Measurements from ENCODE around the gene PPP1R15A. TPM values are rescaled to one million over a fixed set of nuclear protein-coding genes. Genes with fewer than 3 reads are reported as not detected.
"Not testable (repeated sequence)": the region's sequence is repeated elsewhere in the genome, so short reads cannot be mapped to it uniquely, and the experiment has no call there.

PPP1R15A gene
- total and polyA plus RNA-seq, 4 experiments from 2014 or later, result 67.0 to 83.3 (median 74.7) TPM

- Mint-ChIP-seq H3K4me3 (peak overlapping the region; percentile 95 to 100 (median 99)), H3K27ac (peak overlapping the region; percentile 99 to 100 (median 100)), H3K27me3 (peaks cover 0 to 4% of the 10 kb centered on the region in 2 donors), H3K9me3 (peaks cover 0 to 11% (median 0%) of the 10 kb centered on the region in 8 donors), H3K36me3 (peaks cover 34 to 58% of the 10 kb centered on the region in 2 donors), H3K4me1 (peaks cover 28 to 59% (median 38%) of the 10 kb centered on the region in 4 donors)
- peak in 4 of 5 donors; percentile 35 to 47 (median 40) for DNase-seq
- H3K27me3 ChIP-seq (ENCODE audit: insufficient read depth, low read length), result no peaks in the 10 kb centered on the region
- CTCF ChIA-PET (ENCODE audit: partially characterized antibody), result interaction anchor here (0.6 to 2.8 kb wide), 6 partner anchors 32 to 120 kb away, joined by 3 to 18 read pairs (median 5); partner anchors contain the start of genes GYS1 and RUVBL2
- POLR2A ChIA-PET (ENCODE audit: partially characterized antibody), result interaction anchor here (1.1 to 6.6 kb wide), 20 partner anchors 8 to 996 kb away, joined by 3 to 134 read pairs (median 6); partner anchors contain the start of genes BAX, DHDH, FTL and GYS1
- H3K36me3 ChIP-seq (ENCODE audit: insufficient read depth, low read length), result peaks cover 8% of the 10 kb centered on the region
- peak overlapping the region; percentile 52 to 99 for H3K4me3 ChIP-seq (ENCODE audit: low read length in 2 of 2)
- H3K27ac ChIP-seq (ENCODE audit: low read depth, low read length), result peak overlapping the region; percentile 100
- no peaks in the 10 kb centered on the region for H3K9me3 ChIP-seq (ENCODE audit: control insufficient read depth in 1 of 2, low read length in 2 of 2)
- intact Hi-C loops (cut with micrococcal nuclease), result loop anchor here (2.0 kb wide), 2 partner anchors 59 to 803 kb away; partner anchors contain the start of genes DHDH and PRMT1
- peaks cover 36% of the 10 kb centered on the region for H3K4me1 ChIP-seq (ENCODE audit: insufficient read depth, low read length)
Observed at GRCh38 chr19:48873476-48874302, 1.5 kb downstream of the PPP1R15A start.

GRCh38 chr19:48874303-48875135 is 2.3 kb downstream of the PPP1R15A start:
- Histone ChIP-seq H3K27me3 (ENCODE audit: insufficient read depth, low read length) (no peaks in the 10 kb centered on the region), H3K27ac (ENCODE audit: low read depth, low read length) (peak overlapping the region; percentile 100), H3K4me1 (ENCODE audit: insufficient read depth, low read length) (peaks cover 38% of the 10 kb centered on the region), H3K9me3 (ENCODE audit: control insufficient read depth in 1 of 2, low read length in 2 of 2) (no peaks in the 10 kb centered on the region), H3K4me3 (ENCODE audit: low read length in 2 of 2) (peak overlapping the region in 1 of 2 donors; percentile 39), H3K36me3 (ENCODE audit: insufficient read depth, low read length) (peaks cover 8% of the 10 kb centered on the region)
- Mint-ChIP-seq H3K36me3 (peaks cover 34 to 60% of the 10 kb centered on the region in 2 donors), H3K9me3 (peaks cover 0 to 12% (median 0%) of the 10 kb centered on the region in 8 donors), H3K27ac (peak overlapping the region; percentile 99 to 100 (median 100)), H3K4me1 (peaks cover 29 to 61% (median 39%) of the 10 kb centered on the region in 4 donors), H3K4me3 (peak overlapping the region; percentile 95 to 100 (median 99)), H3K27me3 (peaks cover 0 to 4% of the 10 kb centered on the region in 2 donors)
- CTCF ChIA-PET (ENCODE audit: partially characterized antibody), result interaction anchor here (0.6 to 2.8 kb wide), 6 partner anchors 26 to 119 kb away, joined by 3 to 18 read pairs (median 5); partner anchors contain the start of genes GYS1, NUCB1 and RUVBL2
- POLR2A ChIA-PET (ENCODE audit: partially characterized antibody), result interaction anchor here (0.5 to 6.6 kb wide), 24 partner anchors 7 to 995 kb away, joined by 3 to 134 read pairs (median 7); partner anchors contain the start of genes BAX, DHDH, FTL and GYS1
- peak in 3 of 5 donors; percentile 33 to 51 (median 48) for DNase-seq
- intact Hi-C loops (cut with micrococcal nuclease), result loop anchor here (1.0 to 2.0 kb wide), 3 partner anchors 26 to 91 kb away; partner anchors contain the start of genes DHDH, FTL and NUCB1

GRCh38 chr19:48876043-48876981 is 4.1 kb downstream of the PPP1R15A start:
- peak overlapping the region; percentile 23 to 99 (median 55) for H3K4me3 Mint-ChIP-seq
- H3K27me3 ChIP-seq (ENCODE audit: insufficient read depth, low read length); intact Hi-C loops (cut with micrococcal nuclease); H3K36me3 ChIP-seq (ENCODE audit: insufficient read depth, low read length); H3K9me3 ChIP-seq (ENCODE audit: control insufficient read depth in 1 of 2, low read length in 2 of 2); H3K27me3 Mint-ChIP-seq; H3K4me3 ChIP-seq (ENCODE audit: low read length in 2 of 2): not testable (repeated sequence)
- peak overlapping the region; percentile 90 to 100 (median 100) for H3K27ac Mint-ChIP-seq
- ChIA-PET CTCF (ENCODE audit: partially characterized antibody) (interaction anchor here (0.5 to 2.8 kb wide), 3 partner anchors 34 to 221 kb away, joined by 3 to 18 read pairs (median 4); no protein-coding TSS in a partner anchor), POLR2A (ENCODE audit: partially characterized antibody) (interaction anchor here (0.6 to 6.6 kb wide), 20 partner anchors 10 to 764 kb away, joined by 3 to 134 read pairs (median 7); partner anchors contain the start of genes BAX, CA11, FTL and GYS1)
- H3K36me3 Mint-ChIP-seq, result peaks cover 34 to 63% of the 10 kb centered on the region in 2 donors
- peaks cover 38% of the 10 kb centered on the region for H3K4me1 ChIP-seq (ENCODE audit: insufficient read depth, low read length)
- peaks cover 29 to 61% (median 40%) of the 10 kb centered on the region in 4 donors for H3K4me1 Mint-ChIP-seq
- DNase-seq, result peak; percentile 35 to 76 (median 49)
- H3K9me3 Mint-ChIP-seq, result peaks cover 0 to 19% (median 0%) of the 10 kb centered on the region in 8 donors
- peak overlapping the region; percentile 100 for H3K27ac ChIP-seq (ENCODE audit: low read depth, low read length)

GRCh38 chr19:48877855-48878195 is 5.6 kb downstream of the PPP1R15A start:
- CTCF ChIA-PET (ENCODE audit: partially characterized antibody), result no interaction called here
- H3K27me3 Mint-ChIP-seq, result no peaks in the 10 kb centered on the region
- POLR2A ChIA-PET (ENCODE audit: partially characterized antibody), result interaction anchor here (1.5 kb wide), 1 partner anchor 88 kb away, joined by 5 read pairs; no protein-coding TSS in a partner anchor
- DNase-seq, result peak in 2 of 5 donors; percentile 38 to 39
- no peaks in the 10 kb centered on the region for H3K9me3 ChIP-seq (ENCODE audit: control insufficient read depth in 1 of 2, low read length in 2 of 2)
- H3K36me3 Mint-ChIP-seq, result peaks cover 34 to 56% of the 10 kb centered on the region in 2 donors
- H3K36me3 ChIP-seq (ENCODE audit: insufficient read depth, low read length), result peaks cover 8% of the 10 kb centered on the region
- peaks cover 38% of the 10 kb centered on the region for H3K4me1 ChIP-seq (ENCODE audit: insufficient read depth, low read length)
- H3K4me3 Mint-ChIP-seq, result peak overlapping the region in 3 of 8 donors; percentile 35 to 46 (median 41)
- no peak overlapping the region for H3K4me3 ChIP-seq (ENCODE audit: low read length in 2 of 2)
- H3K9me3 Mint-ChIP-seq, result peaks cover 0 to 17% (median 0%) of the 10 kb centered on the region in 8 donors
- H3K27me3 ChIP-seq (ENCODE audit: insufficient read depth, low read length), result no peaks in the 10 kb centered on the region
- intact Hi-C loops (cut with micrococcal nuclease), result no loop called here
- H3K4me1 Mint-ChIP-seq, result peaks cover 27 to 51% (median 38%) of the 10 kb centered on the region in 4 donors
- peak overlapping the region in 6 of 7 donors; percentile 9 to 99 (median 78) for H3K27ac Mint-ChIP-seq
- no peak overlapping the region for H3K27ac ChIP-seq (ENCODE audit: low read depth, low read length)

- Histone ChIP-seq H3K36me3 (ENCODE audit: insufficient read depth, low read length) (peaks cover 8% of the 10 kb centered on the region), H3K9me3 (ENCODE audit: control insufficient read depth in 1 of 2, low read length in 2 of 2) (no peaks in the 10 kb centered on the region), H3K27me3 (ENCODE audit: insufficient read depth, low read length) (no peaks in the 10 kb centered on the region), H3K4me1 (ENCODE audit: insufficient read depth, low read length) (peaks cover 35% of the 10 kb centered on the region), H3K27ac (ENCODE audit: low read depth, low read length) (no peak overlapping the region), H3K4me3 (ENCODE audit: low read length in 2 of 2) (no peak overlapping the region)
- Mint-ChIP-seq H3K4me1 (peaks cover 22 to 48% (median 34%) of the 10 kb centered on the region in 4 donors), H3K27me3 (no peaks in the 10 kb centered on the region), H3K27ac (peak overlapping the region in 6 of 7 donors; percentile 38 to 99 (median 80)), H3K36me3 (peaks cover 28 to 52% of the 10 kb centered on the region in 2 donors), H3K9me3 (peaks cover 0 to 17% (median 0%) of the 10 kb centered on the region in 8 donors), H3K4me3 (peak overlapping the region in 4 of 8 donors; percentile 6 to 46 (median 19))
- ChIA-PET POLR2A (ENCODE audit: partially characterized antibody) (interaction anchor here (0.6 to 1.5 kb wide), 2 partner anchors 31 to 87 kb away, joined by 3 to 5 read pairs; no protein-coding TSS in a partner anchor), CTCF (ENCODE audit: partially characterized antibody) (interaction anchor here (0.7 to 1.2 kb wide), 3 partner anchors 42 to 361 kb away, joined by 3 to 4 read pairs (median 4); partner anchors contain the start of genes GYS1 and RUVBL2)
- intact Hi-C loops (cut with micrococcal nuclease), result no loop called here
- DNase-seq, result peak in 4 of 5 donors; percentile 38 to 46 (median 41)
Observed at GRCh38 chr19:48878196-48879024, 6.2 kb downstream of the PPP1R15A start.
